Measurements from ENCODE around the gene ERF.

The ERF gene

DNA sequence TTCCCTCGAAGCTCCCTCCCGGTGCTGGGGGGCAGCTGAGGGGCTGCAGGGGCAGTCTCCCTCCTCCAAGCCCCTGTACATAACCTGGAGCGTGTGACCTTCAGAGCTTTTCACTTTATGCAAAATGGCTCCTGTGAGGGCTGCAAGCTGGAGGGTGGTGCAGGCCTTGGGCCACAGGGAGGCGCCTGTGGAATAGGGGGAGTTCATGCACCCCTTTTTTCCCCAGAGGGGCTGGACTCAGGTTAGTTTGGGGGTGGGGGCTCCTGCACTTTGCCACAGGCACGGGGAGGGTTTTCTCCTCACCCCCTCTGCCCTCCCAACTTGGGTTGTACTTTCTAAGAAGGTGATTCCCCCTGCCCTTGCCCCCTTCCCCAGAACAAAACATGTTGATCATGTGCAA, 40.4 kb upstream of the ERF start:
- H3K4me3 ChIP-seq (replicated peaks in 1 of 2; ENCODE audit: low read depth in 2 of 2, low read length in 2 of 2) = no peak overlapping the region
- DNase-seq (ENCODE audit: low read depth in 2 of 2) = no peak
- TF ChIP-seq CTCF (IDR thresholded peaks at IDR 0.05; ENCODE audit: low read depth, low read length) = no peak

- DNase-seq (ENCODE audit: low read depth in 2 of 2) = no peak
- no peak overlapping the region for H3K4me3 ChIP-seq (replicated peaks in 1 of 2; ENCODE audit: low read depth in 2 of 2, low read length in 2 of 2)
- no peak for TF ChIP-seq CTCF (IDR thresholded peaks at IDR 0.05; ENCODE audit: low read depth, low read length)
These were observed 39.7 kb upstream of the ERF start for GRCh38 chr19:42294471-42295137.

DNA sequence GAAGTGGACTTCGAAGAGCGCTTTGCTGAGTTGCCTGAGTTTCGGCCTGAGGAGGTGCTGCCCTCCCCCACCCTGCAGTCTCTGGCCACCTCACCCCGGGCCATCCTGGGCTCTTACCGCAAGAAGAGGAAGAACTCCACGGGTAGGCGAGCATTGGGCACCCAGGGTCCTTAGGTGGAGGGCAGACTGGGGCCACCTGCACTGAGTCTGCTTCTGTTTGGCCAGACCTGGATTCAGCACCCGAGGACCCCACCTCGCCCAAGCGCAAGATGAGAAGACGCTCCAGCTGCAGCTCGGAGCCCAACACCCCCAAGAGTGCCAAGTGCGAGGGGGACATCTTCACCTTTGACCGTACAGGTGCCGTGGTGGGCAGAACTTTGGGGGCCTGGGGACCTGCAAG, 39.0 kb upstream of the ERF start:
- no peak for TF ChIP-seq CTCF (IDR thresholded peaks at IDR 0.05; ENCODE audit: low read depth, low read length)
- no peak overlapping the region for H3K4me3 ChIP-seq (replicated peaks in 1 of 2; ENCODE audit: low read depth in 2 of 2, low read length in 2 of 2)
- no peak for DNase-seq (ENCODE audit: low read depth in 2 of 2)

GRCh38 chr19:42293540-42293939, 38.6 kb upstream of the ERF start:
- no peak for DNase-seq (ENCODE audit: low read depth in 2 of 2)
- no peak overlapping the region for H3K4me3 ChIP-seq (replicated peaks in 1 of 2; ENCODE audit: low read depth in 2 of 2, low read length in 2 of 2)
- TF ChIP-seq CTCF (IDR thresholded peaks at IDR 0.05; ENCODE audit: low read depth, low read length) = peak; percentile 6

GRCh38 chr19:42292963-42293362, 38.0 kb upstream of the ERF start:
- H3K4me3 ChIP-seq (replicated peaks in 1 of 2; ENCODE audit: low read depth in 2 of 2, low read length in 2 of 2) = no peak overlapping the region
- no peak for DNase-seq (ENCODE audit: low read depth in 2 of 2)
- no peak for TF ChIP-seq CTCF (IDR thresholded peaks at IDR 0.05; ENCODE audit: low read depth, low read length)

- no peak for TF ChIP-seq CTCF (IDR thresholded peaks at IDR 0.05; ENCODE audit: low read depth, low read length)
- no peak for DNase-seq (ENCODE audit: low read depth in 2 of 2)
- no peak overlapping the region for H3K4me3 ChIP-seq (replicated peaks in 1 of 2; ENCODE audit: low read depth in 2 of 2, low read length in 2 of 2)
These were observed 37.4 kb upstream of the ERF start for GRCh38 chr19:42292042-42292960.
